Effector memory CD4-positive, alpha-beta T cell (primary cell): Measurements from ENCODE around the gene SETBP1.

Experiments
- DNase-seq, 3 donors: peaks; one replicate each; pipeline ENCODE4 v3.0.0-alpha.2; 2020
- H3K27ac ChIP-seq: 2 replicates; pipeline ENCODE4 v1.7.0; 2013; ENCODE audit warnings: mild to moderate bottlenecking, low read length, moderate library complexity; ENCODE audit not compliant: insufficient read depth, poor library complexity, severe bottlenecking
- H3K27me3 ChIP-seq: replicated peaks from 2 replicates; pipeline ENCODE4 v1.7.0; 2013; ENCODE audit warnings: mild to moderate bottlenecking, low read length; ENCODE audit not compliant: insufficient read depth, control insufficient read depth, poor library complexity, severe bottlenecking
- H3K36me3 ChIP-seq: 2 replicates; pipeline ENCODE4 v1.7.0; 2013; ENCODE audit warnings: mild to moderate bottlenecking, low read length, moderate library complexity; ENCODE audit not compliant: control insufficient read depth, insufficient read depth
- H3K4me1 ChIP-seq: 2 replicates; pipeline ENCODE4 v1.7.0; 2013; ENCODE audit warnings: low read length, mild to moderate bottlenecking; ENCODE audit not compliant: control insufficient read depth, insufficient read depth, poor library complexity, severe bottlenecking
- H3K4me3 ChIP-seq: 2 replicates; pipeline ENCODE4 v1.7.0; 2013; ENCODE audit warnings: low read length, low read depth, mild to moderate bottlenecking; ENCODE audit not compliant: insufficient read depth, poor library complexity, severe bottlenecking
- H3K9me3 ChIP-seq: 2 replicates; pipeline ENCODE4 v1.7.0; 2013; ENCODE audit warnings: mild to moderate bottlenecking, low read length, moderate library complexity; ENCODE audit not compliant: control insufficient read depth

The SETBP1 gene

DNA sequence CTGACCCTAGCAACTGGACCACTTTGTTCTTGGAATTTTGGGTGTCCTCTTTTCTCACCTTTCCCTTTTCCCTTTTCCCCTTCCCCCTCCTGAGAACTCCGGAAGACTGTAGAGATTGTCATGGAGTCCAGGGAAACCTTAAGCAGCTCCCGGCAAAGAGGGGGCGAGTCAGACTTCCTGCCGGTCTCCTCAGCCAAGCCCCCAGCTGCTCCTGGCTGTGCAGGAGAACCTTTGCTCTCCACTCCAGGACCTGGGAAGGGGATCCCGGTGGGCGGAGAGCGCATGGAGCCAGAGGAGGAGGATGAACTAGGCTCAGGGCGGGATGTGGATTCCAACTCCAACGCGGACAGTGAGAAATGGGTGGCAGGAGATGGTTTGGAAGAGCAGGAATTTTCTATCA lies 20.5 kb downstream of the SETBP1 start:
- Histone ChIP-seq H3K9me3 (no peaks in the 10 kb centered on the region), H3K4me1 (no peaks in the 10 kb centered on the region), H3K27me3 (no peaks in the 10 kb centered on the region), H3K4me3 (no peak overlapping the region), H3K36me3 (no peaks in the 10 kb centered on the region), H3K27ac (no peak overlapping the region)
- no peak for DNase-seq

- no peak overlapping the region for H3K4me3 ChIP-seq
These were observed 21.9 kb downstream of the SETBP1 start for GRCh38 chr18:44702594-44702993.

GRCh38 chr18:44704135-44704789 lies 23.6 kb downstream of the SETBP1 start:
- Histone ChIP-seq H3K9me3 (no peaks in the 10 kb centered on the region), H3K27ac (no peak overlapping the region), H3K4me1 (no peaks in the 10 kb centered on the region), H3K27me3 (no peaks in the 10 kb centered on the region), H3K4me3 (no peak overlapping the region), H3K36me3 (no peaks in the 10 kb centered on the region)
- DNase-seq, result no peak

More at GRCh38 chr18:44702594-44702993, 21.9 kb downstream of the SETBP1 start:
- no peaks in the 10 kb centered on the region for H3K27me3 ChIP-seq
- no peaks in the 10 kb centered on the region for H3K9me3 ChIP-seq
- H3K27ac ChIP-seq, result no peak overlapping the region
- H3K36me3 ChIP-seq, result no peaks in the 10 kb centered on the region
- no peak for DNase-seq
- H3K4me1 ChIP-seq, result no peaks in the 10 kb centered on the region

DNA sequence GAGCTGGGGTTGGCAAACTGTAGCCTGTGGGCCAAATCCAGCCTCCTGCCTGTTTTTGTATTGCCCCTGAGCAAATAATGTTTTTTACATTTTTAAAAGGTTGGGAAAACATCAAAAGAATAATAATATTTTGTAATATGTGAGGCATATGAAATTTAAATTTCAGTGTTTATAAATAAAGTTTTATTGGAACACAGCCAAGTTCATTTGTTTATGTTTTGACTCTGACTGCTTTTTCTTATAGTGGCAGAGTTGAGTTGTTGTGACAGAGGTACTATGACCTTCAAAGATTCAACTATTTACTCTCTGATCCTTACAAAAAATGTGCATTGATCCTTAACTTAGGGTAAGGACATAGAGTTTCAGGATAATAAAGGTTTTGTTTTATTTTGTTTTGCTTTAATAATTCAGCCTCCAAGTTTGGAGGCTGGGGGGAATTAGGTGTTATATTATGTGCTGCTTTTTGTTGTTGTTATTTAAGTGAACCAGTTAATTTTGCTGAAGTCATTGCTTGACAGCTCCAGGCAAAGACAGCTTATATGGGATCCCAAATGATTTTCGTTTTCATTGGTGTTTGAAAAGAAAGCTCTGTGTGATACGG lies 24.5 kb downstream of the SETBP1 start:
- Histone ChIP-seq H3K9me3 (no peaks in the 10 kb centered on the region), H3K27ac (no peak overlapping the region), H3K36me3 (no peaks in the 10 kb centered on the region), H3K27me3 (no peaks in the 10 kb centered on the region), H3K4me3 (no peak overlapping the region), H3K4me1 (no peaks in the 10 kb centered on the region)
- no peak for DNase-seq

- no peaks in the 10 kb centered on the region for H3K4me1 ChIP-seq
- H3K27me3 ChIP-seq, result no peaks in the 10 kb centered on the region
- no peak overlapping the region for H3K27ac ChIP-seq
- H3K9me3 ChIP-seq, result no peaks in the 10 kb centered on the region
- no peaks in the 10 kb centered on the region for H3K36me3 ChIP-seq
- no peak overlapping the region for H3K4me3 ChIP-seq
- no peak for DNase-seq
These were observed 27.9 kb downstream of the SETBP1 start for GRCh38 chr18:44708451-44709083.

DNA sequence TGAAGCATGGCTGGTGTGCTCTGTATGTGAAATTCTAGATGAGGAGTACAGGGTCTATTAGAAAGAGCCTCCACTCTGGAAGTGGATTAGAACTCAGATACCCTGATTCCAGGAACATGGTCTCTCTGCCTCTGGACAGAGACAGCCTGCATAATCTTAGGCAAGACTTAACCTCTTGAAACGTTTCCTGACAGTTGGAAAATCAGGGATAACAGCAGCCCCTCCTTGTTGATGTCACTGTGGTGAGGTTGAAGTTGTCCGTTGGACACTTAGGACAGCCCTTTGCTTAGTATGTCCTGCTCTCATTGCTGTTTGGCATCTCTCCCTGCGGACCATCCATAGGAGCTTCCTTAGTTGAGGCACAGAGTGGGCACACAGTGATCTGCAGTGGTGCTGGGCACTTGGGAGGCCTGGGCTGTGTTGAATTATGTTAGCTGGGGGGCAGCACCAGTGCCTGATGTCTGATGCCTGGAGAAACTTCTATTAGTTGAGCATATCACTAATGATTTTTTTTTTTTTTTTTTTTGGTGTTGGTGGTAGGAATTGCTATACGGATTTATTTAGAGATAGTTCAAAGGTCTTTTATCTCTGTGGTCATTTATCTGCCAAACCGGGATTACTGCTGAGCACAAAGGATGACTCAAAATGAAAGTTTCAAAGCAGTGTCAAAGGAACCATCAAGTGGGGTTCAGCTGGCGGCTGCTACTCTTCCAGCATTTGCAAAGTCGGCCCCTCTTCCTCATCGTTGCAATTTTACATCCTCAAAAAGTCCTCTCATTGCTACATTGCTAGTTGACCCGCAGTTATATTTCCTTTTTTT lies 28.8 kb downstream of the SETBP1 start:
- H3K36me3 ChIP-seq, result no peaks in the 10 kb centered on the region
- no peaks in the 10 kb centered on the region for H3K27me3 ChIP-seq
- H3K9me3 ChIP-seq, result no peaks in the 10 kb centered on the region
- no peak overlapping the region for H3K4me3 ChIP-seq
- H3K27ac ChIP-seq, result no peak overlapping the region
- DNase-seq, result no peak
- no peaks in the 10 kb centered on the region for H3K4me1 ChIP-seq

DNA sequence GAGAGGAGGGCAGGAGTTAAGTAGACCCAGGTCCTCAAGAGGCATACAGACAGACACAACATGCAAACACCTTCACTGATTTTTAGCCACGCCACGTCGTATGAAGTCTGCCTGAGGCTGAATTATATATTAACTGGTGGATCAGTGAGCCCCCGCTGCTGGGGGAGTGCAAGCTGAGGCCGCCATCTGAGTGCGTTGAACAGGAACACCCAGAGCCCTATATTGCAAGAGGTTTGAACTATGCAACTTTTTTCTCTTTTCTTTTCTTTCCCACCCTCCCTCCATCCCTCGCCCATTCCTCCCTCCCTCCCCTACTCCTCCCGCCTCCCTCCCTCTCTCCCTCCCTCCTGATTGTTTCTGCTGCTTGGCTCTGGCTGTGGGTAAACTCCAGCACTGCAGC lies 30.2 kb downstream of the SETBP1 start:
- no peaks in the 10 kb centered on the region for H3K27me3 ChIP-seq
- no peak overlapping the region for H3K27ac ChIP-seq
- no peak overlapping the region for H3K4me3 ChIP-seq
- no peaks in the 10 kb centered on the region for H3K9me3 ChIP-seq
- no peaks in the 10 kb centered on the region for H3K4me1 ChIP-seq
- no peaks in the 10 kb centered on the region for H3K36me3 ChIP-seq
- DNase-seq, result no peak

DNA sequence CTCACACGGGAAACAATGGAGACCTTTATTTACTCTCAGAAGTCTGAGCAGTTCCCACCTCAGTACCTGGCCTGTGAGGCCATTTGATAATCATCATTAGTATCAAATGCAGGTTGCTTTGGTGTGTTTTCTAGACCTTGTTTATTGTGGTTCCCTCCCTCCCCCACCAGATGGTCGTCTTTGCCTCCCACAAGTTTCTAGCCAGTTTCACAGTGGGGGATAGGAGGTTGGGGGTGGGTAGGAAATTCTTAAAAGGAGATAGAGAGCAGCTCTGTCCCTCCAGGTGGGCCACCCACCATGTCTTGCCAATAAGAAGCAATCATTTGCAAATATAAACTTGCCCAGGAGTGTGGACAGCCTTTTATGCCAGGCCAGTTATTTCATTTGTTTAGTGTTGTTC lies 31.3 kb downstream of the SETBP1 start:
- Histone ChIP-seq H3K36me3 (no peaks in the 10 kb centered on the region), H3K4me3 (no peak overlapping the region), H3K9me3 (no peaks in the 10 kb centered on the region), H3K4me1 (no peaks in the 10 kb centered on the region), H3K27ac (no peak overlapping the region), H3K27me3 (no peaks in the 10 kb centered on the region)
- DNase-seq, result no peak

DNA sequence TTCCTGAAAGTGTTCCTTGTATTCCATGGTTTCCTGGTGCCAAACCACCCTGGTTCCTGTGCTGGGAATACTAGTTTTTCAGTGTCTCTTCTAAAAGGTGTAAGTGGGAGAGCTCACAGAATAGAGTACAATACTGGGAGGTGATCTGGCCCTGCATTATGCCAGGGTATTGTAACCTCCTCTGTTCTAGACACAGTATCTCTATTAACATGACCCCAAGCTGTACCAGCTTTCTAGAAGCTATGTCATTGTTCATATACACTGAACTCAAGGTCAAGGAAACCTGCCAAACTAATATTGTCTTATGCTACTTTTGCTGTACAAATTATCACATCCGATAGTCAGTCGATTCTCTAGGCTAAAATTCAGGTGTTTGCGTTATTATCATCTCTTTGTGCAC lies 32.7 kb downstream of the SETBP1 start:
- Histone ChIP-seq H3K4me3 (no peak overlapping the region), H3K4me1 (no peaks in the 10 kb centered on the region), H3K27ac (no peak overlapping the region), H3K9me3 (no peaks in the 10 kb centered on the region), H3K27me3 (no peaks in the 10 kb centered on the region), H3K36me3 (no peaks in the 10 kb centered on the region)
- DNase-seq, result no peak

GRCh38 chr18:44714376-44714775 lies 33.7 kb downstream of the SETBP1 start:
- no peaks in the 10 kb centered on the region for H3K36me3 ChIP-seq
- no peak overlapping the region for H3K4me3 ChIP-seq
- H3K27me3 ChIP-seq, result no peaks in the 10 kb centered on the region
- no peaks in the 10 kb centered on the region for H3K4me1 ChIP-seq
- H3K9me3 ChIP-seq, result no peaks in the 10 kb centered on the region
- H3K27ac ChIP-seq, result no peak overlapping the region
- no peak for DNase-seq
